GM15510 (cell line): Measurements from ENCODE around the gene SCGB1C1.

Experiments used
- POLR2A ChIP-seq: IDR thresholded peaks from 3 replicates; pipeline ENCODE4 v1.6.1; 2011; ENCODE audit warnings: borderline replicate concordance; ENCODE audit not compliant: insufficient read length; ENCODE audit errors: extremely low read depth

SCGB1C1 gene

GRCh38 chr11:232783-233565 is 40.1 kb downstream of the SCGB1C1 start:
- TF ChIP-seq POLR2A: no peak

- TF ChIP-seq POLR2A: no peak
Observed at GRCh38 chr11:235180-235579, 42.3 kb downstream of the SCGB1C1 start.

GRCh38 chr11:235609-235996 is 42.7 kb downstream of the SCGB1C1 start:
- TF ChIP-seq POLR2A: no peak

GRCh38 chr11:235997-236773 is 43.3 kb downstream of the SCGB1C1 start, which contains the start of gene SIRT3:
Gene SIRT3, minus strand, starts transcription at chr11:236342. Its CDS starts 14 bp downstream, at chr11:236328.
- peak; percentile 77 for TF ChIP-seq POLR2A

GRCh38 chr11:236774-237767 is 44.2 kb downstream of the SCGB1C1 start, which contains the start of gene PSMD13:
Gene PSMD13, plus strand, starts transcription at chr11:236976. Its CDS starts 74 bp downstream, at chr11:237050.
- peak; percentile 71 for TF ChIP-seq POLR2A

GRCh38 chr11:240315-240714 is 47.4 kb downstream of the SCGB1C1 start:
- TF ChIP-seq POLR2A: no peak

- TF ChIP-seq POLR2A: no peak
Observed at GRCh38 chr11:241634-242033, 48.8 kb downstream of the SCGB1C1 start.
